ENCODE results near the gene CYP3A4. TPM values are rescaled to one million over a fixed set of nuclear protein-coding genes. Genes with fewer than 3 reads are reported as not detected.

The CYP3A4 gene
- total and polyA plus RNA-seq, 8 donors: 0.31 to 23.5 (median 1.7) TPM; not detected in 5

GRCh38 chr7:99734987-99735386, 49.0 kb downstream of the CYP3A4 start, which contains the start of gene CYP3A7:
Gene CYP3A7, minus strand, starts transcription at chr7:99735196. Its CDS starts 103 bp downstream, at chr7:99735093.
- Histone ChIP-seq H3K27me3 (no peaks in the 10 kb centered on the region), H3K4me3 (no peak within 1 kb of the TSS), H3K36me3 (peaks cover 0 to 25% (median 7%) of the 10 kb centered on the region in 4 donors), H3K4me1 (no peaks in the 10 kb centered on the region), H3K9me3 (no peaks in the 10 kb centered on the region), H3K27ac (no peak within 1 kb of the TSS)
- WGBS, 5 donors: 50 to 73% (median 57%) methylated on average over 5 of the region's 5 CpGs
- no peak for TF ChIP-seq EP300 (IDR thresholded peaks at IDR 0.05)
- TF ChIP-seq CTCF (IDR thresholded peaks at IDR 0.05): no peak
- no peak for TF ChIP-seq POLR2AphosphoS5 (IDR thresholded peaks at IDR 0.05)
- no peak for TF ChIP-seq POLR2A (IDR thresholded peaks at IDR 0.05)
- no peak for DNase-seq
- intact Hi-C loops (cut with DNase I; ENCODE audit: low total_unique reads): no loop called here

GRCh38 chr7:99733448-99733847, 50.5 kb downstream of the CYP3A4 start:
- WGBS, 5 donors: 92 to 100% (median 96%) methylated on average over 2 of the region's 2 CpGs
- no peaks in the 10 kb centered on the region for H3K9me3 ChIP-seq
- no peak for TF ChIP-seq POLR2A (IDR thresholded peaks at IDR 0.05)
- no peak for TF ChIP-seq CTCF (IDR thresholded peaks at IDR 0.05)
- TF ChIP-seq POLR2AphosphoS5 (IDR thresholded peaks at IDR 0.05): no peak
- TF ChIP-seq EP300 (IDR thresholded peaks at IDR 0.05): no peak
- intact Hi-C loops (cut with DNase I; ENCODE audit: low total_unique reads): no loop called here
- H3K27ac ChIP-seq: no peak overlapping the region
- peaks cover 0 to 13% (median 6%) of the 10 kb centered on the region in 4 donors for H3K36me3 ChIP-seq
- no peaks in the 10 kb centered on the region for H3K4me1 ChIP-seq
- DNase-seq: no peak
- H3K27me3 ChIP-seq: no peaks in the 10 kb centered on the region
- no peak overlapping the region for H3K4me3 ChIP-seq

- TF ChIP-seq EP300 (IDR thresholded peaks at IDR 0.05): no peak
- Histone ChIP-seq H3K4me1 (no peaks in the 10 kb centered on the region), H3K4me3 (no peak overlapping the region), H3K27ac (no peak overlapping the region), H3K36me3 (peaks cover 0 to 13% (median 6%) of the 10 kb centered on the region in 4 donors), H3K27me3 (no peaks in the 10 kb centered on the region), H3K9me3 (no peaks in the 10 kb centered on the region)
- intact Hi-C loops (cut with DNase I; ENCODE audit: low total_unique reads): no loop called here
- DNase-seq: no peak
- WGBS, 5 donors: 75 to 95% (median 90%) methylated on average over 3 of the region's 3 CpGs
Observed at GRCh38 chr7:99733003-99733402, 51.0 kb downstream of the CYP3A4 start.

GRCh38 chr7:99731638-99732374, 52.2 kb downstream of the CYP3A4 start:
- Histone ChIP-seq H3K27me3 (no peaks in the 10 kb centered on the region), H3K36me3 (peaks cover 0 to 7% (median 2%) of the 10 kb centered on the region in 4 donors), H3K4me3 (no peak overlapping the region), H3K27ac (no peak overlapping the region), H3K9me3 (no peaks in the 10 kb centered on the region), H3K4me1 (no peaks in the 10 kb centered on the region)
- intact Hi-C loops (cut with DNase I; ENCODE audit: low total_unique reads): no loop called here
- no peak for DNase-seq
- TF ChIP-seq POLR2A (IDR thresholded peaks at IDR 0.05): no peak
- 92 to 95% (median 93%) methylated on average over 4 of the region's 4 CpGs for WGBS, 5 donors

GRCh38 chr7:99730992-99731391, 53.0 kb downstream of the CYP3A4 start:
- H3K27me3 ChIP-seq: no peaks in the 10 kb centered on the region
- H3K9me3 ChIP-seq: no peaks in the 10 kb centered on the region
- 78 to 85% (median 83%) methylated on average over 3 of the region's 3 CpGs for WGBS, 5 donors
- intact Hi-C loops (cut with DNase I; ENCODE audit: low total_unique reads): no loop called here
- no peaks in the 10 kb centered on the region for H3K36me3 ChIP-seq
- TF ChIP-seq EP300 (IDR thresholded peaks at IDR 0.05): no peak
- no peak for TF ChIP-seq CTCF (IDR thresholded peaks at IDR 0.05)
- TF ChIP-seq POLR2A (IDR thresholded peaks at IDR 0.05): no peak
- no peak for TF ChIP-seq POLR2AphosphoS5 (IDR thresholded peaks at IDR 0.05)
- no peak for DNase-seq
- H3K27ac ChIP-seq: no peak overlapping the region
- no peaks in the 10 kb centered on the region for H3K4me1 ChIP-seq
- no peak overlapping the region for H3K4me3 ChIP-seq
